ENCODE data around the gene EDARADD.

DNA sequence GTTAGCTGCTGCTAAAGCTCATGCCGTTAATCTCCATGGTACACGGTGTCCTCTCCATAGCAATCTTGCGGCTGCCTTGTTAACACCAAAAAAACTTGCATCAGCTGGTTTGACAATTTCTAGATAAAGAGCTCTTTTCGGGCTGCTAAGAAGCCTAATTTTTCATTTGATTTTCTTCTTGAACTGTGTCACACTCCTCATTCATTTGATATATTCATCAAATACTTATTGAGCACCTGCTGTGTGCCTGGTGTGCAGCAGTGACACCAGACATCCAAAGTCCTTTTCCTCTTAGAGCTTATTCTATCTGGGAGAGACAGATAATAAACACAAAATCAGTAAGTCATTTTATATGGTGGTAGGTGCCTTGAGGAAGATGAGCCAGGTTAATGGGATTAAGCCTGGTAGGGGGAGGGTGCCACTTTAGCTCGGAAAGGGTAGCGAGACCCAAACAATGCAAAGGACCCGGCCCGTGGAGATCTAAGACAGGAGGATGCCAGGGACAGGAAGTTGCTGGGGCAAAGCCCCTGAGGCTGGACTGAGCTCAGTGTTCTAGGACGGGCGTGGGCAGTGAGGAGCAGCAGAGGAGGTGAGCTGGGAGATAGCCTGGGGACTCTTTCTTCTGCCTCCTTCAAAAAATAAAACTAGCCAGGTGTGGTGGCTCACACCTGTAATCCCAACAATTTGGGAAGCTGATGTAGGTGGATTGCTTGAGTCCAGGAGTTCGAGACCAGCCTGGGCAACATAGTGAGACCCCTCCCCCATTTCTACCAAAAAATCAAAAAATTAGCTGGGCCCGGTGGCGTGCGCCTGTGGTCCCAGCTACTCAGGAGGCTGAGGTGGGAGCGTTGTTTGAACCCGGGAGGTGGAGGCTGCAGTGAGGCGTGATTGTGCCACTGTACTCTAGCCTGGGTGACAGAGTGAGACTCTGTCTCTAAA, 79.0 kb downstream of the EDARADD start:
- TF ChIP-seq EZH2 (IDR thresholded peaks at IDR 0.05; ENCODE audit: insufficient read depth, poor library complexity, severe bottlenecking) (no peak), EZH2phosphoT487 (IDR thresholded peaks at IDR 0.05; ENCODE audit: insufficient read depth, low read depth) (no peak)

Measured in GM23248 (cell line).